ENCODE data around the gene SYNM. TPM values are rescaled to one million over a fixed set of nuclear protein-coding genes. Genes with fewer than 3 reads are reported as not detected.

Gene SYNM
- total and polyA plus RNA-seq, 4 donors = 42.6 to 103 (median 63.8) TPM

DNA sequence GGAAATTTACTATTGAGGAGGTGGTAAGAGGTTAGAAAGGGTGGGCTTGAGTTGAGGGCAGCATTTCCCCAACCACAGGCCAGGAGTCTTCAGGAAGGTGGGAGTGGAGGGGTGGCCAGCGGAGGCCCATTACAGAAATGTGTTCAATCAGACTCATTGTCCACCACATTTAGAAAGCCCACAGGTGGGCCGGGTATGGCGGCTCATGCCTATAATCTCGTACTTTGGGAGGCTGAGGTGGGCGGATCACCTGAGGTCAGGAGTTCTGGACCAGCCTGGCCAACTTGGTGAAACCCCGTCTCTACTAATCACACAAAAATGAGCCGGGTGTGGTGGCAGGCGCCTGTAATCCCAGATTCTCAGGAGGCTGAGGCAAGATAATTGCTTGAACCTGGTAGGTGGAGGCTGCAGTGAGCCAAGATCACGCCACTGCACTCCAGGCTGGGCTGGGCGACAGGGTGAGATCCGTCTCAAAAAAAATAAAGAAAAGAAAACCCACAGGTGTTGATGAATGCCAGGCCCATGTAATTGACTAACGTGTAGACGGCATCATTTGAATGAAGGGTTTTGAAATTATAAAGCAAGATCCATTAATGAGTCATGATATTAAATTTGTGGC is 12.2 kb upstream of the SYNM start:
- DNase-seq = no peak
- no peaks in the 10 kb centered on the region for H3K36me3 ChIP-seq (ENCODE audit: control insufficient read depth in 1 of 2, insufficient read depth in 2 of 2, low read length in 1 of 2)
- H3K4me3 ChIP-seq (ENCODE audit: low read length in 2 of 2) = no peak overlapping the region
- H3K27ac ChIP-seq (ENCODE audit: low read depth in 1 of 2, low read length in 2 of 2) = no peak overlapping the region
- no peaks in the 10 kb centered on the region for H3K9me3 ChIP-seq (ENCODE audit: control insufficient read depth, low read length)
- 94 to 95% methylated on average over 13 of the region's 13 CpGs for WGBS, 2 donors
- no peaks in the 10 kb centered on the region for H3K4me1 ChIP-seq (ENCODE audit: control insufficient read depth in 1 of 2, insufficient read depth in 2 of 2, low read length in 2 of 2)
- ATAC-seq (ENCODE audit: low FRiP score) = no peak
- intact Hi-C loops (cut with DNase I) = no loop called here
- H3K27me3 ChIP-seq (ENCODE audit: control insufficient read depth in 1 of 2, insufficient read depth in 2 of 2, low read length in 1 of 2) = no peaks in the 10 kb centered on the region

DNA sequence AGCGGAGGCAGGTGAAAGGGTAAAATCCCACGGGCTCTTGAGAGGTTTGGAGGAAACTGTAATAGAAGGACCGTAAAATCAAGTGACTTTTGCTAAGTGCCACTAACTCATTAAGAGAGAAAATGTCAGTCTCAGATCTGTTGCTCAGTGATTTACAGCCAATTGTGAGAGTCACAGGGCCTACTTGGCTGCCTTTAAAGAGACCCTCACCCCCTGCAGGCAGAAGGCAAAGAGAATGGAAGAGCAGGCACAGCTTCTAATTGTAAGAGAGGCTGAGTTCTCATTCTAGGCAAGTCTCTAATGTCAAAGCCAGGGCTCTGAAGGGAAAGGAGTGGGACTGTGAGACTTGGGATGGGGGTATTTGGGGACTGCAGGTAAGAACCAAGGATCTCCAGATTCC is 9.3 kb upstream of the SYNM start:
- no peak overlapping the region for H3K27ac ChIP-seq (ENCODE audit: low read depth in 1 of 2, low read length in 2 of 2)
- no peaks in the 10 kb centered on the region for H3K9me3 ChIP-seq (ENCODE audit: control insufficient read depth, low read length)
- intact Hi-C loops (cut with DNase I) = no loop called here
- no peak for DNase-seq
- no peaks in the 10 kb centered on the region for H3K4me1 ChIP-seq (ENCODE audit: control insufficient read depth in 1 of 2, insufficient read depth in 2 of 2, low read length in 2 of 2)
- no peak for ATAC-seq (ENCODE audit: low FRiP score)
- H3K27me3 ChIP-seq (ENCODE audit: control insufficient read depth in 1 of 2, insufficient read depth in 2 of 2, low read length in 1 of 2) = no peaks in the 10 kb centered on the region
- WGBS, 2 donors = 71 to 86% methylated on average over 3 of the region's 3 CpGs
- H3K4me3 ChIP-seq (ENCODE audit: low read length in 2 of 2) = no peak overlapping the region
- H3K36me3 ChIP-seq (ENCODE audit: control insufficient read depth in 1 of 2, insufficient read depth in 2 of 2, low read length in 1 of 2) = no peaks in the 10 kb centered on the region

DNA sequence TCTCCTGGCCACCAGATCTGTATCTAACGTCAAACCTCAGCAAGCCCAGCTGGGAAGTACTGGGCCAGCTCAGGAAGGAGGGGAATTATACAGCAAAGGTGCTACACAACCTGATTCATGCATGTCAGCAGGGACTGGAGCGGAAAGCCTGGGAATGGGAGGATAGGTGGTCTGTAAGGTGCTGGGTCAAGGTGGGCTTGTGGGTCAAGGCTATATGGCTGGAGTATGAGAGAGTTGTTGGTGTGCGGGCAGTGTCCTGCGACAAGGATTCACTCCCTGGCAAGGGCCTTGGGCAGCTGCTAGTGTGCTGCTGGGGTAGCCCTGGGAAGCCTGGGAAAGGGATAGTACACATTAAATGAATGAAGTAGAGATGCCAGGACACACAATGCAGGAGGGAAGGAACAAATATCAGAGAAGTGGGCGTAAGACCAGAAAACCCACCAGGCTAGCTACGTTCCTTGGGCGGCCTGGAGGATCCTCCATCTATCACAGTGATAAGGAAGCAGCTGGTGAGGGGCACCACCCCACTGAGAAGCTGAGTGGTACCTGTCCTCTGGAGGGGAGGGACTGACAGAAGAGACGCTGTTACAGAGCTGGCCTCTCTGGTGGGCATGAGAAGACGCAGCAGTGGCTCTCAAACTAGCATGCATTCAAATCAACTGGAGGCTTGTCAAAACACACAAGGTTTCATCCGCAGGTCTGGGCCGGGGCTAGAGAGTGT is 8.5 kb upstream of the SYNM start:
- ATAC-seq (ENCODE audit: low FRiP score) (no peak), DNase-seq (no peak)
- H3K27me3 ChIP-seq (ENCODE audit: control insufficient read depth in 1 of 2, insufficient read depth in 2 of 2, low read length in 1 of 2) = no peaks in the 10 kb centered on the region
- no peak overlapping the region for H3K4me3 ChIP-seq (ENCODE audit: low read length in 2 of 2)
- no peak overlapping the region for H3K27ac ChIP-seq (ENCODE audit: low read depth in 1 of 2, low read length in 2 of 2)
- no peaks in the 10 kb centered on the region for H3K4me1 ChIP-seq (ENCODE audit: control insufficient read depth in 1 of 2, insufficient read depth in 2 of 2, low read length in 2 of 2)
- H3K36me3 ChIP-seq (ENCODE audit: control insufficient read depth in 1 of 2, insufficient read depth in 2 of 2, low read length in 1 of 2) = no peaks in the 10 kb centered on the region
- H3K9me3 ChIP-seq (ENCODE audit: control insufficient read depth, low read length) = no peaks in the 10 kb centered on the region
- WGBS, 2 donors = 97% methylated on average over 11 of the region's 11 CpGs
- intact Hi-C loops (cut with DNase I) = no loop called here

DNA sequence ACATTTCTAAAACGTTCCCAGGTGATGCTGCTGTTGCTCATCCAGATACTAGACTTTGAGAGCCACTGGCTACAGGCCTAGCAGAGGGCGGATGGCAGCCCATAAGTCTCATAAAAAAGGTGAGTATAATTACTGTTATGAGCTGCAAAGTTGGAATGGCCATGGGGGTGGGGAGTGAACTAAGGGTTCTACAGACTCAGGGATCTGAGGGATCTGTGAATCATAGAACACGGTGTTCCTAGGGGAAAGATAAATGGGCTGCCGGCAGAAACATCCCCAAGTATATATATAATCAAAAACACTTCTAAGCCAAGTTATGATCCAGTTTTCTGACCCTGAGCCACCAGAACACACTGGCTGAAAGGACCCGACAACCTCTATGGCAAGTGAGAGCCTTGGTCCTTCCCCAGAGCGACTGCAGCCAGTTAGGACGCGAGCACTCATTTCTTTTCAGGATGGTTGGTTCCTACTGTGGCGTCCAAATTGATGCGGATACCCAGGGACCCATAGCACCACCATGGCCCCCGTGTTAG is 7.9 kb upstream of the SYNM start:
- H3K4me3 ChIP-seq (ENCODE audit: low read length in 2 of 2) = no peak overlapping the region
- DNase-seq = no peak
- no peak overlapping the region for H3K27ac ChIP-seq (ENCODE audit: low read depth in 1 of 2, low read length in 2 of 2)

DNA sequence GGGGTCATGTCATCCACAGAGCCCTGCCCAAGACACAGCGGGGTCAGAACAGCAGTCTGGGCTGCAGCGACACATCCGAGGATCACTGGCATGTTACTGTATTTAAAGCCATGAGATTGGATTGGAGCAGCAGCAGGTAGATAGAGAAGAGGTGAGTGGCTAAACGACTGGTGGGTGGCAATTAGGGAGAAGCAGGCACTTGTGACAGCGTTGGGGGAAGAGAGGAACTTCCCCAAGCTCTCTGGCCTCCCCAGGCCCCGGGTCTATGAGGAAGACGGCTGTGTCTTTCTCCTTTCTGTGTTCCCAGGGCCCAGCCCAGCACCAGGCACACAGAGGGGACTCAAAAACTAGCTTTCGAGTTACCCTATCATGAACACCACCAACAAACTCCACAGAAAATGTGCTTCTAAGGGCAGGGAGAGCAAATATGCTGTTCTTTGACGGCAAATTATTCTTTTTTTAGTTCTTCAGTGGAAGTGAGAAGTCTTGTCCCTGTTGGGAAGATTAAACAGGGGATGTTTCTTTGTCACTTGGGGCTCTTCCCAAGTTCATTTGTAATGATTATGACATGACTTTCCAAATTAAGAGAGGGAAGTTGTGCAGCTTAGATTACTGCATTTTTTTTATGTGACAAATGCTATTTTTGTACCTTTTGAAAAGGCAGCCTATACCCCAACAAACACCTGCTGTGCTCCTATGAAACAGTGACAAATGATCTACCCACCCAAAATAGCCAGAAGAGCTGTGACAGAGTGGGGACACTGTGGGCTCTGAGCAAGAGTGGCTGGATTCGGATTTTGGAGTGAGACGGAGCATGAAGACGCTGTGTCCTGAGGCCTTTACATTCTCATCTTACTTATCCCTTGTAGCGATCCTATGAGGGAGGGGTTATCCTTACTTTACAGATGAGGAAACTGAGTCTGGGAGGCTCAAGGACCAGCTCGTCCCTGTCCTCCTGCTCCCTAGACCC is 7.2 kb upstream of the SYNM start:
- ATAC-seq (ENCODE audit: low FRiP score) (no peak), DNase-seq (no peak)
- WGBS, 2 donors = 90 to 92% methylated on average over 14 of the region's 14 CpGs
- no peak overlapping the region for H3K4me3 ChIP-seq (ENCODE audit: low read length in 2 of 2)
- no peaks in the 10 kb centered on the region for H3K9me3 ChIP-seq (ENCODE audit: control insufficient read depth, low read length)
- no peak overlapping the region for H3K27ac ChIP-seq (ENCODE audit: low read depth in 1 of 2, low read length in 2 of 2)
- intact Hi-C loops (cut with DNase I) = no loop called here
- no peaks in the 10 kb centered on the region for H3K36me3 ChIP-seq (ENCODE audit: control insufficient read depth in 1 of 2, insufficient read depth in 2 of 2, low read length in 1 of 2)
- no peaks in the 10 kb centered on the region for H3K4me1 ChIP-seq (ENCODE audit: control insufficient read depth in 1 of 2, insufficient read depth in 2 of 2, low read length in 2 of 2)
- H3K27me3 ChIP-seq (ENCODE audit: control insufficient read depth in 1 of 2, insufficient read depth in 2 of 2, low read length in 1 of 2) = no peaks in the 10 kb centered on the region

More for the DNA sequence above, 7.9 kb upstream of the SYNM start:
- H3K9me3 ChIP-seq (ENCODE audit: control insufficient read depth, low read length) = no peaks in the 10 kb centered on the region
- H3K4me1 ChIP-seq (ENCODE audit: control insufficient read depth in 1 of 2, insufficient read depth in 2 of 2, low read length in 2 of 2) = no peaks in the 10 kb centered on the region
- 92 to 95% methylated on average over 11 of the region's 11 CpGs for WGBS, 2 donors
- intact Hi-C loops (cut with DNase I) = no loop called here
- no peaks in the 10 kb centered on the region for H3K27me3 ChIP-seq (ENCODE audit: control insufficient read depth in 1 of 2, insufficient read depth in 2 of 2, low read length in 1 of 2)
- no peak for ATAC-seq (ENCODE audit: low FRiP score)
- no peaks in the 10 kb centered on the region for H3K36me3 ChIP-seq (ENCODE audit: control insufficient read depth in 1 of 2, insufficient read depth in 2 of 2, low read length in 1 of 2)

DNA sequence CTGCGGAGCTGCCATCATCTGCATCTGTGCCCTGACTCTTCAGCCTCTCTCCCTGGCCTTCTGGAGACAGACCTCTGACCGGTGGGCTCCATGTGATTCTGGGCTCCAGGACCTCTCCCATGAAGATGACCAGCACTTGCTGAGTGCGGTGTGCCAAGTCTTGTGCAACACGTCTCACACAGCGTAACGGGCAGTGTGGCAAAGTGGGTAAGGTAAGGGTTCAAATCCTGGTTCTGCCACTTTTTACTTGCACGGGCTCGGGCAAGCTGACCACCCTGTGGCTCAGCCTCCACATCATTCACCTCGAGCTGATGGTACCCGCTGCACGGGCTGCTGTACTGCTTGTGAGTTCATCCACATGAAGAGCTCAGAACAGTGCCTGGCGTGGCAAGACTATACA is 6.5 kb upstream of the SYNM start:
- DNase-seq = no peak
- H3K4me1 ChIP-seq (ENCODE audit: control insufficient read depth in 1 of 2, insufficient read depth in 2 of 2, low read length in 2 of 2) = no peaks in the 10 kb centered on the region
- H3K9me3 ChIP-seq (ENCODE audit: control insufficient read depth, low read length) = no peaks in the 10 kb centered on the region
- WGBS, 2 donors = 88 to 90% methylated on average over 12 of the region's 12 CpGs
- H3K27me3 ChIP-seq (ENCODE audit: control insufficient read depth in 1 of 2, insufficient read depth in 2 of 2, low read length in 1 of 2) = no peaks in the 10 kb centered on the region
- no peaks in the 10 kb centered on the region for H3K36me3 ChIP-seq (ENCODE audit: control insufficient read depth in 1 of 2, insufficient read depth in 2 of 2, low read length in 1 of 2)
- ATAC-seq (ENCODE audit: low FRiP score) = no peak
- H3K27ac ChIP-seq (ENCODE audit: low read depth in 1 of 2, low read length in 2 of 2) = no peak overlapping the region
- no peak overlapping the region for H3K4me3 ChIP-seq (ENCODE audit: low read length in 2 of 2)
- intact Hi-C loops (cut with DNase I) = no loop called here

DNA sequence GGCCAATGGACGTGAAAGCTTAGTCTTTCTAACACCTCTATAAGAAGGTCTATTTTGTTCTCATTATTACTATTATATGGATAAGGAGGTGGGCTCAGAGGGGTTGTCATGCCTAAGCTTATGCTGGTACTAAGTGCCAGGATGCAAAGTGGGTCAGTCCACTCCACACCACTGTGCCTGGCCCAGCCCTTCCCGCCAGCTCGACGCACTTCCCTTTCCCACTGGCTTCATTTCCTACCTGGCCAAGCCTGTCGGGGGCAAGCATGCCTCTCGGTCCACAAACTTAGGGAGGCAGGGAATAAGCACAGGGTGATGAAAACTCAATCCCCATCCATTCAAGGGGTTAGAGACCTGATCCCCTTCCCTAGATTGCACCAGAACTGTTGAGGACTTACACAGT is 5.9 kb upstream of the SYNM start:
- 78 to 79% methylated on average over 6 of the region's 6 CpGs for WGBS, 2 donors
- intact Hi-C loops (cut with DNase I) = no loop called here
- no peak for DNase-seq

DNA sequence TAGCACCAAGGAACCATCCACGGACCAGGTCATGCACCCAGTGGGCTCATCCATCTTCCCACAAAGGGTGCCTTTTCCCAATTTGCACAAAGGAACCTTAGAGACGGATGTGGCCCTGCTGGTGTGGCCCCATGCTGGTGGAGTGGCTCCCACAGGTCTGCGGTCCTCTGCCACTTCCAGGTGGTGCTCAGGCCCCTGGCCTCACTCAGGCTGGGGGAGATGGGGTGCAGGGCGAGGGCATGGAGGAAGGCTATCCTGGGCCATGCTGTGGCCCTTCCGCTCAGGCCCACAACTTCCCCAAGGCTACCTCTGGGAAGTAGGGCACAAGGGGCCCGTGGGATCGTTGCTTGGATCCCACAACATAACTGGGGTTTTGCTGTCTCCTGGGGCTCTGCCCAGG is 5.2 kb upstream of the SYNM start:
- ATAC-seq (ENCODE audit: low FRiP score) = no peak
- intact Hi-C loops (cut with DNase I) = loop anchor here (1.0 to 10.0 kb wide), 3 partner anchors 113 to 635 kb away; partner anchors contain the start of gene LYSMD4 (in 1 of the 2)
- no peaks in the 10 kb centered on the region for H3K27me3 ChIP-seq (ENCODE audit: control insufficient read depth in 1 of 2, insufficient read depth in 2 of 2, low read length in 1 of 2)
- H3K36me3 ChIP-seq (ENCODE audit: control insufficient read depth in 1 of 2, insufficient read depth in 2 of 2, low read length in 1 of 2) = no peaks in the 10 kb centered on the region
- no peak for DNase-seq
- H3K27ac ChIP-seq (ENCODE audit: low read depth in 1 of 2, low read length in 2 of 2) = no peak overlapping the region
- H3K4me1 ChIP-seq (ENCODE audit: control insufficient read depth in 1 of 2, insufficient read depth in 2 of 2, low read length in 2 of 2) = no peaks in the 10 kb centered on the region
- 96 to 97% methylated on average over 7 of the region's 7 CpGs for WGBS, 2 donors
- H3K9me3 ChIP-seq (ENCODE audit: control insufficient read depth, low read length) = no peaks in the 10 kb centered on the region
- H3K4me3 ChIP-seq (ENCODE audit: low read length in 2 of 2) = no peak overlapping the region

More for the DNA sequence above, 5.9 kb upstream of the SYNM start:
- no peaks in the 10 kb centered on the region for H3K9me3 ChIP-seq (ENCODE audit: control insufficient read depth, low read length)
- no peaks in the 10 kb centered on the region for H3K4me1 ChIP-seq (ENCODE audit: control insufficient read depth in 1 of 2, insufficient read depth in 2 of 2, low read length in 2 of 2)
- H3K36me3 ChIP-seq (ENCODE audit: control insufficient read depth in 1 of 2, insufficient read depth in 2 of 2, low read length in 1 of 2) = no peaks in the 10 kb centered on the region
- no peaks in the 10 kb centered on the region for H3K27me3 ChIP-seq (ENCODE audit: control insufficient read depth in 1 of 2, insufficient read depth in 2 of 2, low read length in 1 of 2)
- no peak for ATAC-seq (ENCODE audit: low FRiP score)
- no peak overlapping the region for H3K27ac ChIP-seq (ENCODE audit: low read depth in 1 of 2, low read length in 2 of 2)
- H3K4me3 ChIP-seq (ENCODE audit: low read length in 2 of 2) = no peak overlapping the region

Measured in aorta (tissue), 5 donors.